ENCODE results near the gene CIITA. TPM values are rescaled to one million over a fixed set of nuclear protein-coding genes. Genes with fewer than 3 reads are reported as not detected.
A peak's percentile ranks its signal among the peaks of the same experiment; 100 is the strongest.
"Not testable (repeated sequence)": the region's sequence is repeated elsewhere in the genome, so short reads cannot be mapped to it uniquely, and the experiment has no call there.

CIITA gene
- total RNA-seq, 1 experiment from 2014 or later, result 0.26 TPM

DNA sequence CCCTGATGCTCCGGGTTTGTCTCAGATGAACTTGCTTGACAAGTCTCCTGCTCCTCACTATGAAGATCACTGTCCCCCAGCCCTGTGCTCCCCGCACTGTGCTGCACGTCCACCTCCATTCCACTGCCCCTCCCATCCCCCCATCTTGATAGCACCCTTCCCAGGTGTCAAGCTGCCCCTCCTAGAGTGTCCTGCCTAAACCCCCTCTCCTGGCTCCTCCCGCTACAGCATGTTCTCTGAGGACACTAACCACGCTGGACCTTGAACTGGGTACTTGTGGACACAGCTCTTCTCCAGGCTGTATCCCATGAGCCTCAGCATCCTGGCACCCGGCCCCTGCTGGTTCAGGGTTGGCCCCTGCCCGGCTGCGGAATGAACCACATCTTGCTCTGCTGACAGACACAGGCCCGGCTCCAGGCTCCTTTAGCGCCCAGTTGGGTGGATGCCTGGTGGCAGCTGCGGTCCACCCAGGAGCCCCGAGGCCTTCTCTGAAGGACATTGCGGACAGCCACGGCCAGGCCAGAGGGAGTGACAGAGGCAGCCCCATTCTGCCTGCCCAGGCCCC is 46.7 kb downstream of the CIITA start:
- no peak overlapping the region for H3K4me3 Mint-ChIP-seq
- peaks cover 6% of the 10 kb centered on the region; the same call in 1 of the 2 replicates for H3K36me3 Mint-ChIP-seq
- ChIA-PET CTCF (interaction anchor here (0.9 to 1.0 kb wide), 2 partner anchors 14 to 46 kb away, joined by 3 read pairs; no protein-coding TSS in a partner anchor), POLR2A (no interaction called here)
- no peak for ATAC-seq
- DNase-seq (ENCODE audit: low spot score), result no peak
- peaks cover 4% of the 10 kb centered on the region; the same call in 1 of the 2 replicates for H3K4me1 Mint-ChIP-seq
- no peaks in the 10 kb centered on the region; the same call in 1 of the 2 replicates for H3K27me3 Mint-ChIP-seq (ENCODE audit: low read depth)
- TF ChIP-seq, protein P1, sequence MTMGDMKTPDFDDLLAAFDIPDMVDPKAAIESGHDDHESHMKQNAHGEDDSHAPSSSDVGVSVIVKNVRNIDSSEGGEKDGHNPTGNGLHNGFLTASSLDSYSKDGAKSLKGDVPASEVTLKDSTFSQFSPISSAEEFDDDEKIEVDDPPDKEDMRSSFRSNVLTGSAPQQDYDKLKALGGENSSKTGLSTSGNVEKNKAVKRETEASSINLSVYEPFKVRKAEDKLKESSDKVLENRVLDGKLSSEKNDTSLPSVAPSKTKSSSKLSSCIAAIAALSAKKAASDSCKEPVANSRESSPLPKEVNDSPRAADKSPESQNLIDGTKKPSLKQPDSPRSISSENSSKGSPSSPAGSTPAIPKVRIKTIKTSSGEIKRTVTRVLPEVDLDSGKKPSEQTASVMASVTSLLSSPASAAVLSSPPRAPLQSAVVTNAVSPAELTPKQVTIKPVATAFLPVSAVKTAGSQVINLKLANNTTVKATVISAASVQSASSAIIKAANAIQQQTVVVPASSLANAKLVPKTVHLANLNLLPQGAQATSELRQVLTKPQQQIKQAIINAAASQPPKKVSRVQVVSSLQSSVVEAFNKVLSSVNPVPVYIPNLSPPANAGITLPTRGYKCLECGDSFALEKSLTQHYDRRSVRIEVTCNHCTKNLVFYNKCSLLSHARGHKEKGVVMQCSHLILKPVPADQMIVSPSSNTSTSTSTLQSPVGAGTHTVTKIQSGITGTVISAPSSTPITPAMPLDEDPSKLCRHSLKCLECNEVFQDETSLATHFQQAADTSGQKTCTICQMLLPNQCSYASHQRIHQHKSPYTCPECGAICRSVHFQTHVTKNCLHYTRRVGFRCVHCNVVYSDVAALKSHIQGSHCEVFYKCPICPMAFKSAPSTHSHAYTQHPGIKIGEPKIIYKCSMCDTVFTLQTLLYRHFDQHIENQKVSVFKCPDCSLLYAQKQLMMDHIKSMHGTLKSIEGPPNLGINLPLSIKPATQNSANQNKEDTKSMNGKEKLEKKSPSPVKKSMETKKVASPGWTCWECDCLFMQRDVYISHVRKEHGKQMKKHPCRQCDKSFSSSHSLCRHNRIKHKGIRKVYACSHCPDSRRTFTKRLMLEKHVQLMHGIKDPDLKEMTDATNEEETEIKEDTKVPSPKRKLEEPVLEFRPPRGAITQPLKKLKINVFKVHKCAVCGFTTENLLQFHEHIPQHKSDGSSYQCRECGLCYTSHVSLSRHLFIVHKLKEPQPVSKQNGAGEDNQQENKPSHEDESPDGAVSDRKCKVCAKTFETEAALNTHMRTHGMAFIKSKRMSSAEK (CRISPR knock-in tag; IDR thresholded peaks at IDR 0.05; ENCODE audit: borderline replicate concordance), result no peak
- TF ChIP-seq ZNF317 (CRISPR knock-in tag; IDR thresholded peaks at IDR 0.05; ENCODE audit: borderline replicate concordance, low read depth) (no peak), ETV6 (CRISPR knock-in tag; IDR thresholded peaks at IDR 0.05) (no peak), ZNF138 (CRISPR knock-in tag; conservative IDR thresholded peaks at IDR 0.05) (no peak), MXD4 (CRISPR knock-in tag; IDR thresholded peaks at IDR 0.05; ENCODE audit: borderline replicate concordance) (no peak), ESRRA (CRISPR knock-in tag; IDR thresholded peaks at IDR 0.05; ENCODE audit: borderline replicate concordance) (no peak)
- TF ChIP-seq, protein P2, sequence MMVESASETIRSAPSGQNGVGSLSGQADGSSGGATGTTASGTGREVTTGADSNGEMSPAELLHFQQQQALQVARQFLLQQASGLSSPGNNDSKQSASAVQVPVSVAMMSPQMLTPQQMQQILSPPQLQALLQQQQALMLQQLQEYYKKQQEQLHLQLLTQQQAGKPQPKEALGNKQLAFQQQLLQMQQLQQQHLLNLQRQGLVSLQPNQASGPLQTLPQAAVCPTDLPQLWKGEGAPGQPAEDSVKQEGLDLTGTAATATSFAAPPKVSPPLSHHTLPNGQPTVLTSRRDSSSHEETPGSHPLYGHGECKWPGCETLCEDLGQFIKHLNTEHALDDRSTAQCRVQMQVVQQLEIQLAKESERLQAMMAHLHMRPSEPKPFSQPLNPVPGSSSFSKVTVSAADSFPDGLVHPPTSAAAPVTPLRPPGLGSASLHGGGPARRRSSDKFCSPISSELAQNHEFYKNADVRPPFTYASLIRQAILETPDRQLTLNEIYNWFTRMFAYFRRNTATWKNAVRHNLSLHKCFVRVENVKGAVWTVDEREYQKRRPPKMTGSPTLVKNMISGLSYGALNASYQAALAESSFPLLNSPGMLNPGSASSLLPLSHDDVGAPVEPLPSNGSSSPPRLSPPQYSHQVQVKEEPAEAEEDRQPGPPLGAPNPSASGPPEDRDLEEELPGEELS (CRISPR knock-in tag; IDR thresholded peaks at IDR 0.05), result no peak
- TF ChIP-seq, protein P3, sequence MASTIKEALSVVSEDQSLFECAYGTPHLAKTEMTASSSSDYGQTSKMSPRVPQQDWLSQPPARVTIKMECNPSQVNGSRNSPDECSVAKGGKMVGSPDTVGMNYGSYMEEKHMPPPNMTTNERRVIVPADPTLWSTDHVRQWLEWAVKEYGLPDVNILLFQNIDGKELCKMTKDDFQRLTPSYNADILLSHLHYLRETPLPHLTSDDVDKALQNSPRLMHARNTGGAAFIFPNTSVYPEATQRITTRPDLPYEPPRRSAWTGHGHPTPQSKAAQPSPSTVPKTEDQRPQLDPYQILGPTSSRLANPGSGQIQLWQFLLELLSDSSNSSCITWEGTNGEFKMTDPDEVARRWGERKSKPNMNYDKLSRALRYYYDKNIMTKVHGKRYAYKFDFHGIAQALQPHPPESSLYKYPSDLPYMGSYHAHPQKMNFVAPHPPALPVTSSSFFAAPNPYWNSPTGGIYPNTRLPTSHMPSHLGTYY (CRISPR knock-in tag; IDR thresholded peaks at IDR 0.05), result no peak
- H3K9me3 Mint-ChIP-seq, result no peaks in the 10 kb centered on the region
- H3K27ac Mint-ChIP-seq, result no peak overlapping the region

- CTCF ChIA-PET; H3K4me3 Mint-ChIP-seq; DNase-seq (ENCODE audit: low spot score); H3K36me3 Mint-ChIP-seq; ATAC-seq; H3K9me3 Mint-ChIP-seq; H3K27me3 Mint-ChIP-seq (ENCODE audit: low read depth); H3K4me1 Mint-ChIP-seq; H3K27ac Mint-ChIP-seq: not testable (repeated sequence)
- peak; percentile 72; the same call in 1 of the 2 replicates for TF ChIP-seq ZNF121 (CRISPR knock-in tag; IDR thresholded peaks at IDR 0.05)
- POLR2A ChIA-PET, result interaction anchor here (0.8 kb wide), 1 partner anchor 18 kb away, joined by 4 read pairs; no protein-coding TSS in a partner anchor
These were observed 48.3 kb downstream of the CIITA start for GRCh38 chr16:10925285-10925684.

- H3K27ac Mint-ChIP-seq, result no peak overlapping the region
- no peak overlapping the region for H3K4me3 Mint-ChIP-seq
- peaks cover 4% of the 10 kb centered on the region; the same call in 1 of the 2 replicates for H3K4me1 Mint-ChIP-seq
- no peaks in the 10 kb centered on the region for H3K9me3 Mint-ChIP-seq
- TF ChIP-seq PRDM15 (CRISPR knock-in tag; IDR thresholded peaks at IDR 0.05) (peak; percentile 38; the same call in 1 of the 2 replicates), ZNF138 (CRISPR knock-in tag; conservative IDR thresholded peaks at IDR 0.05) (no peak)
- ChIA-PET POLR2A (interaction anchor here (0.8 kb wide), 1 partner anchor 19 kb away, joined by 4 read pairs; no protein-coding TSS in a partner anchor), CTCF (no interaction called here)
- no peaks in the 10 kb centered on the region; the same call in 1 of the 2 replicates for H3K27me3 Mint-ChIP-seq (ENCODE audit: low read depth)
- ATAC-seq (no peak), DNase-seq (ENCODE audit: low spot score) (no peak)
- H3K36me3 Mint-ChIP-seq, result peaks cover 6% of the 10 kb centered on the region; the same call in 1 of the 2 replicates
These were observed 49.1 kb downstream of the CIITA start for GRCh38 chr16:10926094-10926493.
